ENCODE measurements around the gene ADGRG7. TPM values are rescaled to one million over a fixed set of nuclear protein-coding genes. Genes with fewer than 3 reads are reported as not detected.

Gene ADGRG7
- total RNA-seq, 1 experiment from 2014 or later = not detected

DNA sequence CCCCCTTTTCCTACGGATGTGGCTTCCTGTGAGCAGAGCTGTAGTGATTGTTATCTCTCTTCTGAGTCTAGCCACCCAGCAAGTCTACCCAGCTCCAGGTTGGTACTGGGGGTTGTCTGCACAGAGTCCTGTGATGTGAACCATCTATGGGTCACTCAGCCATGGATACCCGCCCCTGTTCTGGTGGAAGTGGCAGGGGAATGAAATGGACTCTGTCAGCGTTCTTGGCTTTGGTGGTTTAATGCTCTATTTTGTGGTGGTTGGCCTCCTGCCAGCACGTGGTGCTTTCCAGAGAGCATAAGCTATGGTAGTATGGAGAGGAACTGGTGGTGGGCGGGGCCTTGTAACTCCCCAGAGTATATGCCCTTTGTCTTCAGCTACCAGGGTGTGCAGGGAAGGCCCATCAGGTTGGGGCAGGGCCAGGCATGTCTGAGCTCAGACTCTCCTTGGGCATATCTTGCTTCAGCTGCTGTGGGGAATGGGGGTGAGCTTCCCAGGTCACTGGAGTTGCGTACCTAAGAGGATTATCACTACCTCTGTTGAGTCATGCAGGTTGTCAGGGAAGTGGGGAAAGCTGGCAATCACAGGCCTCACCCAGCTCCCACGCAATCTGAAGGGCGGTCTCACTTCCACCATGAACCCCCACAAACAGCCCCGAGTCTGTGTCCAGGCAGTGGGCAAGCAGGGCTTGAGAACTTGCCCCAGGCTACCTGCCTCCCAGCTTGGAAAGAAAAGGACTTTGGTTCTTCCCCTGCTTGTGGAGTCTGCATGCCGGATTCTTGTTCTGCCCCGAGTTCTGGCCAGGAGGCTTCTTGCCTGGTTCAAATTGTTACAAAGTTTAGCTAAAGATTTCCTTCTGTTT lies 9.0 kb upstream of the ADGRG7 start:
- no peak overlapping the region for H3K4me3 ChIP-seq (ENCODE audit: low read length)
- H3F3A ChIP-seq (ENCODE audit: low read length, unreplicated experiment) = no peaks in the 10 kb centered on the region
- H3K36me3 ChIP-seq (ENCODE audit: low read depth, low read length) = no peaks in the 10 kb centered on the region
- DNase-seq = no peak
- POLR2A ChIA-PET (ENCODE audit: unreplicated experiment) = no interaction called here
- no peak overlapping the region for H3K27ac ChIP-seq (ENCODE audit: low read length)
- no peaks in the 10 kb centered on the region for H4K20me1 ChIP-seq (ENCODE audit: low read length)
- H3K9ac ChIP-seq (ENCODE audit: low read length) = no peak overlapping the region
- TF ChIP-seq EZH2phosphoT487 (IDR thresholded peaks at IDR 0.05; ENCODE audit: borderline replicate concordance, low read length) = no peak
- CTCF ChIA-PET = no interaction called here
- no peaks in the 10 kb centered on the region for H3K79me2 ChIP-seq (ENCODE audit: low read length)
- no peak for ATAC-seq
- BruUV-seq (replicated peaks) = no TSS peak
- no peaks in the 10 kb centered on the region for H3K9me3 ChIP-seq (ENCODE audit: low read length)
- peaks cover 17% of the 10 kb centered on the region for H3K4me1 ChIP-seq (ENCODE audit: insufficient read depth, low read length)
- no peak overlapping the region for H3K4me2 ChIP-seq (ENCODE audit: low read length)
- no peaks in the 10 kb centered on the region for H3K27me3 ChIP-seq (ENCODE audit: low read length)
- no peaks in the 10 kb centered on the region for H3K9me2 ChIP-seq (replicated peaks; ENCODE audit: low read length)
- no peak overlapping the region for H2AFZ ChIP-seq (ENCODE audit: low read length)
- intact Hi-C loops (cut with micrococcal nuclease) = loop anchor here (5.0 to 10.0 kb wide), 2 partner anchors 294 to 782 kb away; no protein-coding TSS in a partner anchor

DNA sequence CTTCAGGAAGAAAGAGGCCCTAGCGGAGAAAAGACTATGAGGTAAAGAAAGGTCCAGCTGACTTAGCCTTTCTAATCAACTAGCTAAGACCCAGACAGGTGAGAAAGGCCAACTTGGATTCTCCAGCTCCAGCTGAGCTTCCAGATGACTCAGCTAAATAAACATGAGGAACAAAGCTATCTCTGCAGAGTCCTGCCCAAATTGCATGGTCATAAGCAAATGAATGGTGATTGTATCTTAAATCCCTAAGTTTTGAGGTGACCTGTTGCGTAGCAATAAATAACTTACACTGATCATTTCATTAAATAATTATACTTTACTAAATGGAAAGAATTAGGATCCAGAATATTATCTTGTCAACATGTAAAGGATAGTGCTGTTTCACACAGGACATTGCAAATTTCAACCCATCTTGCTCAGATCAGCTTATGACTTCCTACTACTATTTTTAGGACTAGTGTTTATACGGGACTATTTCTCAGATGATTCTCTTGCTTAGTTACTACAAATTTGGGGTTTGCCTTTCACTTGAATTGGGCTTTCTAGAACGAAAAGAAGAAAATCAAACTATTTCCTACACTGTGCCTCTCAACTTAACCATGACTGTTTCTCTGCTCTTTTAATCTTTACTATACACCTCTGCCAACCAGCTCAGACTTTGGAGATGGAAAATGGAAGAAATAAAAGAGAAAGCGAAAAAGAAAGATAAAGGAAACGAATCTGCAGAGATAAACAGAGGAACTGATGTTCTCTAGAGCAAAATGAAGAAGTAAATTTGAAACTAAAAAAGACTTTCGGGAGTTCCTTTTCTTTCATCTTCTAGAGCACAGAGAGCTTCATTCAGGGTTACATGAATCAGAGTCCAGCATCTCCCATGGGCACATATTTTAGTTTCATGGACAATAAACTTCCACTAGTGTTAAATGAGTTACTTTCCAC lies 6.6 kb upstream of the ADGRG7 start:
- ATAC-seq = peak; percentile 91
- peak; percentile 75 for DNase-seq
- no peaks in the 10 kb centered on the region for H4K20me1 ChIP-seq (ENCODE audit: low read length)
- H3K9ac ChIP-seq (ENCODE audit: low read length) = no peak overlapping the region
- H3K4me3 ChIP-seq (ENCODE audit: low read length) = no peak overlapping the region
- CTCF ChIA-PET = interaction anchor here (0.5 to 2.1 kb wide), 9 partner anchors 11 to 194 kb away, joined by 3 to 40 read pairs (median 3); partner anchors contain the start of gene TFG
- no peaks in the 10 kb centered on the region for H3K9me2 ChIP-seq (replicated peaks; ENCODE audit: low read length)
- no peaks in the 10 kb centered on the region for H3K27me3 ChIP-seq (ENCODE audit: low read length)
- POLR2A ChIA-PET (ENCODE audit: unreplicated experiment) = interaction anchor here (0.6 to 0.7 kb wide), 2 partner anchors 112 to 429 kb away, joined by 4 read pairs; no protein-coding TSS in a partner anchor
- peak overlapping the region; percentile 39; the same call in 1 of the 2 replicates for H2AFZ ChIP-seq (ENCODE audit: low read length)
- no peaks in the 10 kb centered on the region for H3K79me2 ChIP-seq (ENCODE audit: low read length)
- TF ChIP-seq EZH2 (IDR thresholded peaks at IDR 0.05; ENCODE audit: low read length, unreplicated experiment) (no peak), EZH2phosphoT487 (IDR thresholded peaks at IDR 0.05; ENCODE audit: borderline replicate concordance, low read length) (no peak)
- TF ChIP-seq, protein P1, sequence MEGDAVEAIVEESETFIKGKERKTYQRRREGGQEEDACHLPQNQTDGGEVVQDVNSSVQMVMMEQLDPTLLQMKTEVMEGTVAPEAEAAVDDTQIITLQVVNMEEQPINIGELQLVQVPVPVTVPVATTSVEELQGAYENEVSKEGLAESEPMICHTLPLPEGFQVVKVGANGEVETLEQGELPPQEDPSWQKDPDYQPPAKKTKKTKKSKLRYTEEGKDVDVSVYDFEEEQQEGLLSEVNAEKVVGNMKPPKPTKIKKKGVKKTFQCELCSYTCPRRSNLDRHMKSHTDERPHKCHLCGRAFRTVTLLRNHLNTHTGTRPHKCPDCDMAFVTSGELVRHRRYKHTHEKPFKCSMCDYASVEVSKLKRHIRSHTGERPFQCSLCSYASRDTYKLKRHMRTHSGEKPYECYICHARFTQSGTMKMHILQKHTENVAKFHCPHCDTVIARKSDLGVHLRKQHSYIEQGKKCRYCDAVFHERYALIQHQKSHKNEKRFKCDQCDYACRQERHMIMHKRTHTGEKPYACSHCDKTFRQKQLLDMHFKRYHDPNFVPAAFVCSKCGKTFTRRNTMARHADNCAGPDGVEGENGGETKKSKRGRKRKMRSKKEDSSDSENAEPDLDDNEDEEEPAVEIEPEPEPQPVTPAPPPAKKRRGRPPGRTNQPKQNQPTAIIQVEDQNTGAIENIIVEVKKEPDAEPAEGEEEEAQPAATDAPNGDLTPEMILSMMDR (conservative IDR thresholded peaks at IDR 0.05; ENCODE audit: low read depth, low read length) = no peak
- H3K4me2 ChIP-seq (ENCODE audit: low read length) = peak overlapping the region; percentile 40
- H3K9me3 ChIP-seq (ENCODE audit: low read length) = no peaks in the 10 kb centered on the region
- no peaks in the 10 kb centered on the region for H3F3A ChIP-seq (ENCODE audit: low read length, unreplicated experiment)
- intact Hi-C loops (cut with micrococcal nuclease) = loop anchor here (1.0 to 10.0 kb wide), 4 partner anchors 32 to 780 kb away; no protein-coding TSS in a partner anchor
- no peak overlapping the region for H3K27ac ChIP-seq (ENCODE audit: low read length)
- H3K36me3 ChIP-seq (ENCODE audit: low read depth, low read length) = no peaks in the 10 kb centered on the region
- peaks cover 17% of the 10 kb centered on the region for H3K4me1 ChIP-seq (ENCODE audit: insufficient read depth, low read length)
- BruUV-seq (replicated peaks) = no TSS peak

DNA sequence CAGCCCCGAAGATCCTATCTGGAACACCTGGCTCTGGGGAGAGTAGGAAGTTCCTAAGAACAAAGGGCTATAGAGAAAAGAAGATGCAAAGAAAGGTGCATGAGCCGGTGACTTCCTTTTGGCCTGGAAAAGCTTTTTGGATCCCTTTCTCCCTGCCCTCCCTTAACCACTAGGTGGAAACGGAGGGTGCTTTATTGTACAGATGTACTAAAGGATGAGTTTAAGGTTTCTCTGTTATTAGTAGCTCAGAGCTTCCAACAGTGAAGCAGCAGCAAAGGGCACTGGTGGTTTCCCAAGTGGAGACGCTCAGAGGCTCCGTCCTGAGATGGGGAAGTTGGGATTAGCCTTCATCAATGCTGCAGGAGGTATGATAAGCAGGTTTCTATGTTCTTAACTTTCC lies 5.9 kb upstream of the ADGRG7 start:
- peak overlapping the region; percentile 40 for H3K4me2 ChIP-seq (ENCODE audit: low read length)
- TF ChIP-seq, protein P1 (conservative IDR thresholded peaks at IDR 0.05; ENCODE audit: low read depth, low read length) = peak; percentile 81
- TF ChIP-seq EZH2phosphoT487 (IDR thresholded peaks at IDR 0.05; ENCODE audit: borderline replicate concordance, low read length) (no peak), EZH2 (IDR thresholded peaks at IDR 0.05; ENCODE audit: low read length, unreplicated experiment) (no peak)
- H3K9me3 ChIP-seq (ENCODE audit: low read length) = no peaks in the 10 kb centered on the region
- H3K79me2 ChIP-seq (ENCODE audit: low read length) = no peaks in the 10 kb centered on the region
- ATAC-seq (peak; percentile 88), DNase-seq (peak; percentile 80)
- H3F3A ChIP-seq (ENCODE audit: low read length, unreplicated experiment) = no peaks in the 10 kb centered on the region
- H2AFZ ChIP-seq (ENCODE audit: low read length) = peak overlapping the region; percentile 39; the same call in 1 of the 2 replicates
- H3K27me3 ChIP-seq (ENCODE audit: low read length) = no peaks in the 10 kb centered on the region
- no peaks in the 10 kb centered on the region for H3K36me3 ChIP-seq (ENCODE audit: low read depth, low read length)
- no peak overlapping the region for H3K9ac ChIP-seq (ENCODE audit: low read length)
- no TSS peak for BruUV-seq (replicated peaks)
- intact Hi-C loops (cut with micrococcal nuclease) = loop anchor here (1.0 to 10.0 kb wide), 4 partner anchors 31 to 779 kb away; no protein-coding TSS in a partner anchor
- no peaks in the 10 kb centered on the region for H3K9me2 ChIP-seq (replicated peaks; ENCODE audit: low read length)
- ChIA-PET CTCF (interaction anchor here (0.5 to 2.1 kb wide), 14 partner anchors 12 to 1114 kb away, joined by 3 to 40 read pairs (median 4); partner anchors contain the start of gene TFG), POLR2A (ENCODE audit: unreplicated experiment) (interaction anchor here (0.6 kb wide), 1 partner anchor 105 kb away, joined by 3 read pairs; no protein-coding TSS in a partner anchor)
- no peaks in the 10 kb centered on the region for H4K20me1 ChIP-seq (ENCODE audit: low read length)
- no peak overlapping the region for H3K27ac ChIP-seq (ENCODE audit: low read length)
- peaks cover 17% of the 10 kb centered on the region for H3K4me1 ChIP-seq (ENCODE audit: insufficient read depth, low read length)
- no peak overlapping the region for H3K4me3 ChIP-seq (ENCODE audit: low read length)

All from PC-3 (cell line).